Measurements from ENCODE around the gene PROSER2.
"Not testable (repeated sequence)": the region's sequence is repeated elsewhere in the genome, so short reads cannot be mapped to it uniquely, and the experiment has no call there.

PROSER2 gene

GRCh38 chr10:11881477-11882417, 58.6 kb downstream of the PROSER2 start:
- Histone ChIP-seq H3K4me1 (ENCODE audit: control insufficient read depth, low read depth, low read length) (no peaks in the 10 kb centered on the region), H3K36me3 (ENCODE audit: control insufficient read depth, low read depth, low read length) (no peaks in the 10 kb centered on the region), H3K9ac (ENCODE audit: low read length) (no peak overlapping the region), H3K9me3 (ENCODE audit: control insufficient read depth, low read depth, low read length) (no peaks in the 10 kb centered on the region), H3K4me3 (ENCODE audit: low read length) (no peak overlapping the region), H3K27me3 (ENCODE audit: control insufficient read depth, insufficient read depth, low read length) (no peaks in the 10 kb centered on the region), H3K27ac (ENCODE audit: low read length) (no peak overlapping the region)

GRCh38 chr10:11882646-11883375, 59.7 kb downstream of the PROSER2 start:
- Histone ChIP-seq H3K27me3 (ENCODE audit: control insufficient read depth, insufficient read depth, low read length) (no peaks in the 10 kb centered on the region), H3K36me3 (ENCODE audit: control insufficient read depth, low read depth, low read length) (no peaks in the 10 kb centered on the region), H3K4me3 (ENCODE audit: low read length) (no peak overlapping the region), H3K27ac (ENCODE audit: low read length) (no peak overlapping the region), H3K9ac (ENCODE audit: low read length) (no peak overlapping the region), H3K4me1 (ENCODE audit: control insufficient read depth, low read depth, low read length) (no peaks in the 10 kb centered on the region), H3K9me3 (ENCODE audit: control insufficient read depth, low read depth, low read length) (no peaks in the 10 kb centered on the region)

GRCh38 chr10:11884706-11885423, 61.7 kb downstream of the PROSER2 start:
- H3K36me3 ChIP-seq (ENCODE audit: control insufficient read depth, low read depth, low read length), result no peaks in the 10 kb centered on the region
- no peak overlapping the region for H3K9ac ChIP-seq (ENCODE audit: low read length)
- no peaks in the 10 kb centered on the region for H3K27me3 ChIP-seq (ENCODE audit: control insufficient read depth, insufficient read depth, low read length)
- H3K4me1 ChIP-seq (ENCODE audit: control insufficient read depth, low read depth, low read length), result no peaks in the 10 kb centered on the region
- H3K27ac ChIP-seq (ENCODE audit: low read length), result no peak overlapping the region
- H3K4me3 ChIP-seq (ENCODE audit: low read length), result no peak overlapping the region
- H3K9me3 ChIP-seq (ENCODE audit: control insufficient read depth, low read depth, low read length), result no peaks in the 10 kb centered on the region

GRCh38 chr10:11885437-11886137, 62.4 kb downstream of the PROSER2 start:
- Histone ChIP-seq H3K27ac (ENCODE audit: low read length) (no peak overlapping the region), H3K9me3 (ENCODE audit: control insufficient read depth, low read depth, low read length) (no peaks in the 10 kb centered on the region), H3K27me3 (ENCODE audit: control insufficient read depth, insufficient read depth, low read length) (no peaks in the 10 kb centered on the region), H3K4me1 (ENCODE audit: control insufficient read depth, low read depth, low read length) (no peaks in the 10 kb centered on the region), H3K4me3 (ENCODE audit: low read length) (no peak overlapping the region), H3K36me3 (ENCODE audit: control insufficient read depth, low read depth, low read length) (no peaks in the 10 kb centered on the region), H3K9ac (ENCODE audit: low read length) (no peak overlapping the region)

DNA sequence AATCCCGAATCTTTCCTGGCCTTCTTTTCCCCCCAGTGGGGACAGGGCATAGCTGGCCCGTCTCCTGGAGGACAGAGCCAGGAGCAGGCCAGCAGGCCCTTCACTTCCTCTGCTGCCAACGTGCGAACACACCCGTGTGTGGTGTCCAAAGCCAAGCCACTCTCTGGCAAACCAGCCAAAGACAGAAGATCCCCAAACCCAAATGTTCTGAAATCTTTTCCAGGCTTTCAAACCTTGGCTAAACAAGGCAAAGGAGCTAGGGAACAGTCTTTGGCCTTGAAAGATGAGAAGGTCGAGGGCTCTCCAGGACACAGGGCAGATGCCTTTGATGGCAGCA, 63.0 kb downstream of the PROSER2 start:
- no peak overlapping the region for H3K4me3 ChIP-seq (ENCODE audit: low read length)
- H3K36me3 ChIP-seq (ENCODE audit: control insufficient read depth, low read depth, low read length), result no peaks in the 10 kb centered on the region
- no peaks in the 10 kb centered on the region for H3K4me1 ChIP-seq (ENCODE audit: control insufficient read depth, low read depth, low read length)
- no peak overlapping the region for H3K9ac ChIP-seq (ENCODE audit: low read length)
- no peak overlapping the region for H3K27ac ChIP-seq (ENCODE audit: low read length)
- no peaks in the 10 kb centered on the region for H3K9me3 ChIP-seq (ENCODE audit: control insufficient read depth, low read depth, low read length)
- H3K27me3 ChIP-seq (ENCODE audit: control insufficient read depth, insufficient read depth, low read length), result no peaks in the 10 kb centered on the region

GRCh38 chr10:11886851-11887250, 63.7 kb downstream of the PROSER2 start:
- Histone ChIP-seq H3K27me3 (ENCODE audit: control insufficient read depth, insufficient read depth, low read length) (no peaks in the 10 kb centered on the region), H3K36me3 (ENCODE audit: control insufficient read depth, low read depth, low read length) (no peaks in the 10 kb centered on the region), H3K9me3 (ENCODE audit: control insufficient read depth, low read depth, low read length) (no peaks in the 10 kb centered on the region), H3K9ac (ENCODE audit: low read length) (no peak overlapping the region), H3K4me3 (ENCODE audit: low read length) (no peak overlapping the region), H3K4me1 (ENCODE audit: control insufficient read depth, low read depth, low read length) (no peaks in the 10 kb centered on the region), H3K27ac (ENCODE audit: low read length) (no peak overlapping the region)

DNA sequence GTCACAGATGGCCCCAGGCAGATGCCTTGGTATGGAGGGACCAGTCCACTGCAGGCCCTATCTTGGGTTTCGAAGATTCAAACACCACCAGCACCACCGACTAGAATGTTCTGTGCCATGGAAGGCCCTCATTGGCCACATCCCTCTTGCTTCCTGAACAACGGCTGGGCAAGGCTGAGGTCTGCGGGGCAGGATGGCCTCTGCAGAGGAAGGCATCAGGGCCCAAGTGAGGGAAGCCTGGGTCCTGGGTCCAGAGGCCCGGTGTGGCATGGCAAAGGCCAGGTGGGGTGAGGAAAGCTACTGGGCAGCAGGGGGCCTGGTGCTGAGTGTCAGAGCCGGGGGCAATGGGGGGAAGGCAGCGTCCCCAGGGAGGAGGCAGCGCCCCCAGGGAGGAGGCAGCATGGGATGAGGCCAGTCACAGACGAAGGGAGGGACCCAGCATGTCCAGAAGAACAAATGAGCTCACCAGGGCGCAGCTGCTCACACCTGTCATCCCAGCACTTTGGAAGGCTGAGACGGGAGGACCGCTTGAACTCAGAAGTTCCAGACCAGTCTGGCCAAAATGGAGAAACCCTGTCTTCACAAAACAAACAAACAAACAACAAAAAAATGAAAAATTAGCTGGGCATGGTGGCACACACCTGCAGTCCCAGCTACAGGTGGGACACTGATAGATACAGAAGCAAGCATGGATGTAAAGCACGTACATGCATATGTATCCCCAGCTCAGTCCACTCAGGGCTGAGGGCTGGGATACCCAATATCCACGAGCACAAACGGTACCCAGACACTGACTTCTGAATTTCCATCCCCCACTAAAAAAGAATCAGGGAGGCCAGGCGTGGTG, 64.4 kb downstream of the PROSER2 start:
- Histone ChIP-seq H3K27ac (ENCODE audit: low read length) (no peak overlapping the region), H3K4me3 (ENCODE audit: low read length) (no peak overlapping the region), H3K4me1 (ENCODE audit: control insufficient read depth, low read depth, low read length) (no peaks in the 10 kb centered on the region), H3K36me3 (ENCODE audit: control insufficient read depth, low read depth, low read length) (no peaks in the 10 kb centered on the region), H3K27me3 (ENCODE audit: control insufficient read depth, insufficient read depth, low read length) (no peaks in the 10 kb centered on the region), H3K9ac (ENCODE audit: low read length) (no peak overlapping the region), H3K9me3 (ENCODE audit: control insufficient read depth, low read depth, low read length) (no peaks in the 10 kb centered on the region)

DNA sequence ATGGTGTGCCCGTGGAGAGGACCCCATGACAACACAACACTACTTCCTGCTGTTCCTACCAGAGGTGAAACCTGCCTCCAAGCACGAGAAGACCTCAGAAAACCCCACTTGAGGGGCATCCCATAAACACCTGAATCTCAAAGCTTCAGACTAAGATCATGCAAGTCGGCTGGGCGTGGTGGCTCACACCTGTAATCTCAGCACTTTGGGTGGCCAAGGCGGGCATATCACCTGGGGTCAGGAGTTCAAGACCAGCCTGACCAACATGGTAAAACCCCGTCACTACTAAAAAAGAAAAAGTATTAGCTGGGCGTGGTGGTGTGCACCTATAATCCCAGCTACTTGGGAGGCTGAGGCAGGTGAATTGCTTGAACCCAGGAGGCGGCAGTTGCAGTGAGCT, 66.1 kb downstream of the PROSER2 start:
- H3K4me3 ChIP-seq (ENCODE audit: low read length); H3K4me1 ChIP-seq (ENCODE audit: control insufficient read depth, low read depth, low read length); H3K27me3 ChIP-seq (ENCODE audit: control insufficient read depth, insufficient read depth, low read length); H3K36me3 ChIP-seq (ENCODE audit: control insufficient read depth, low read depth, low read length); H3K9ac ChIP-seq (ENCODE audit: low read length); H3K9me3 ChIP-seq (ENCODE audit: control insufficient read depth, low read depth, low read length); H3K27ac ChIP-seq (ENCODE audit: low read length): not testable (repeated sequence)

DNA sequence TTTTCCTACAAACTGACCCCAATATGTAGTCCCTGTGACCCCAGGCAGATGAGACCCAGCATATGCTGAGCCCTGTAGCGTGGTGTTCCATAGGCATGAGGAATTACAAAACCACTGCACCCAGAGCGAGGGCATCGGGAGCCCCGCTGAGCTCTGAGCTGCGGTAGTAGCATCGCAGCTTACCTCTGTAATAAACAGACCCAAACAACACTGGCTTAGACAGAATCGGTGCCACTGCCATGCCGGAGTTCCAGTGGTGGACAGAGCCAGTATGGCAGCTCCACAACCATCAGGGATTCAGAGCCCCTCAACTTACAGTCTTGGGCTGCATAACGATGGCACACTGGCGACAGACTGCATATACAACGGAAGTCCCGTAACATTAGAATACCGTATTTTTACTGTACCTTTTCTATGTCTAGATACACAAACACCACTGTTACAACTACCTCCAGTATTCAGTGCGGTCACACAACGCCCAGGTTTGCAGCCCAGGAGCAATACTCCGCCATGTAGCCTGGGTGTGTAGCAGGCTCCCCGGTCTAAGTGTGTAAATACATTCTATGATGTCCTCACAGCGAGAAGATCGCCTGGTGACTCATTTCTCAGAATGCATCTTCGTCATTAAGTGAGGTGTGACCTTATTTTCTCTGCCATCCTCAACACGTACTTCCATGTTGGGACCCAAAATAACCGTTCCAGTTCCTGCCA, 68.8 kb downstream of the PROSER2 start:
- Histone ChIP-seq H3K36me3 (ENCODE audit: control insufficient read depth, low read depth, low read length) (no peaks in the 10 kb centered on the region), H3K4me1 (ENCODE audit: control insufficient read depth, low read depth, low read length) (no peaks in the 10 kb centered on the region), H3K4me3 (ENCODE audit: low read length) (no peak overlapping the region), H3K27me3 (ENCODE audit: control insufficient read depth, insufficient read depth, low read length) (no peaks in the 10 kb centered on the region), H3K9me3 (ENCODE audit: control insufficient read depth, low read depth, low read length) (no peaks in the 10 kb centered on the region), H3K27ac (ENCODE audit: low read length) (no peak overlapping the region), H3K9ac (ENCODE audit: low read length) (no peak overlapping the region)

DNA sequence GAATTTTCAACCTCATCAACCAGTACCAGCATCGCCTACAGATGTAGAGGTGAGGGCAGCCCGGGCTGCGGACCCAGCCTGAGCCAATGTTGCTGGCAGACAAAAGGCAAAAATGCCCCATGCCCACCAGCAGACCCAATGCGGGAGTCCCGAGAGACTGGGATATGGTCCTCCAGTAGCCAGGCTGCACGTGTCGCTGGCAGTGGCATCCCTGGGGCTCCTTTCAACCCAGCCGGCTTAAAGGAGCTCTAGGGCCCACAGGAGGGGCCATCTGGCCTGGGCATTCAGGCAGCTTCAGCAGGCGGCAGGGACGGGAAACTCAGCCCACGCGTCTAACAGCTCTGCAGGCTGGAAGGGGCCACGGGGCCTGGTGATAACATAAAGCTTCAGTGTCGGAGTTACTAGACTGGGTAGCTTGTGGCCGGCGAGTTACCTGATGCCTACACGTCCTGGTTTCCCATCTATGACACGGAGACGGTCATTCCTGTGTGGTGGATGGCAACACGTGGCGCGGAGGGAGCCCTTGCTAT, 70.7 kb downstream of the PROSER2 start:
- H3K27ac ChIP-seq (ENCODE audit: low read length), result no peak overlapping the region
- H3K36me3 ChIP-seq (ENCODE audit: control insufficient read depth, low read depth, low read length), result no peaks in the 10 kb centered on the region
- H3K27me3 ChIP-seq (ENCODE audit: control insufficient read depth, insufficient read depth, low read length), result no peaks in the 10 kb centered on the region
- H3K9ac ChIP-seq (ENCODE audit: low read length), result no peak overlapping the region
- no peaks in the 10 kb centered on the region for H3K9me3 ChIP-seq (ENCODE audit: control insufficient read depth, low read depth, low read length)
- no peak overlapping the region for H3K4me3 ChIP-seq (ENCODE audit: low read length)
- H3K4me1 ChIP-seq (ENCODE audit: control insufficient read depth, low read depth, low read length), result no peaks in the 10 kb centered on the region
